ENCODE measurements around the gene TMEM92.
A peak's percentile ranks its signal among the peaks of the same experiment; 100 is the strongest.
"Not testable (repeated sequence)": the region's sequence is repeated elsewhere in the genome, so short reads cannot be mapped to it uniquely, and the experiment has no call there.

Gene TMEM92

DNA sequence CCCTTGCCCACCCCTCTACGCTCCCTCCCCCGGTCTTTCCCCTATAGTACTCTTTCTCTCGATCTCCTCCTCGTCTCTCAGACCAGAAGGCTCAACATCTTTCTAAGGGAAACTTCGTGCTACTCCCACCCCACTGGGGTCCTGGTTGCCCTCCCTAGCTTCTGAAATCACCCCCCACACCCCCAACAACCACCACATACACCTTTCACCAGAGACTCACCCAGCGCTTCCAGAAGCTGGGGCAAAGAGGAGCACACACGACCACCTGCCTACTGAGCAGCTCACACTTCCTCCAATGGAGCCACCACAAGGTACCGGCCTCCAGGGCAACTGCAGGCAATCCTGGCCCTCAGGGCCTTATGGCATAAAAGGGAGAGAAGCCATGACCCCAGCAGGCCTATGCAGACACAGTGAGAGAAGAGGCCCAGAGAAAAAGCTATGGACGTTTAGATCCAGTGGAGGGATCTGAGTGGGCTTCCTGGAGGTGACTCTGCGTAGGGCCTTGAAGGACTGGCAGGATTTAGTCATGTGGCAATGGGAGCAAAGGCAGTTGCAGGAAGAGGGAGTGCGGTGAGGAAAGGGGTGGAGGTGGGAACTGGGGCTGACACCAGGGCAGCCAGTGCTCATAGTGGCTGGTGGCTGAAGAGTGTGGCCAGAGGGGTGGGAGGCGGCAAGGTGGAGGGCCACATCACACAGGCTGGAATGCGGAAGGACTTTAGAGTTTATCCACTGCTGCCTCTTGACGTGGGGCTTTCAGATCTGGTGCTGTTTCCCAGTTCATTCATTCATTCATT lies 12.1 kb upstream of the TMEM92 start:
- no peak for ATAC-seq

DNA sequence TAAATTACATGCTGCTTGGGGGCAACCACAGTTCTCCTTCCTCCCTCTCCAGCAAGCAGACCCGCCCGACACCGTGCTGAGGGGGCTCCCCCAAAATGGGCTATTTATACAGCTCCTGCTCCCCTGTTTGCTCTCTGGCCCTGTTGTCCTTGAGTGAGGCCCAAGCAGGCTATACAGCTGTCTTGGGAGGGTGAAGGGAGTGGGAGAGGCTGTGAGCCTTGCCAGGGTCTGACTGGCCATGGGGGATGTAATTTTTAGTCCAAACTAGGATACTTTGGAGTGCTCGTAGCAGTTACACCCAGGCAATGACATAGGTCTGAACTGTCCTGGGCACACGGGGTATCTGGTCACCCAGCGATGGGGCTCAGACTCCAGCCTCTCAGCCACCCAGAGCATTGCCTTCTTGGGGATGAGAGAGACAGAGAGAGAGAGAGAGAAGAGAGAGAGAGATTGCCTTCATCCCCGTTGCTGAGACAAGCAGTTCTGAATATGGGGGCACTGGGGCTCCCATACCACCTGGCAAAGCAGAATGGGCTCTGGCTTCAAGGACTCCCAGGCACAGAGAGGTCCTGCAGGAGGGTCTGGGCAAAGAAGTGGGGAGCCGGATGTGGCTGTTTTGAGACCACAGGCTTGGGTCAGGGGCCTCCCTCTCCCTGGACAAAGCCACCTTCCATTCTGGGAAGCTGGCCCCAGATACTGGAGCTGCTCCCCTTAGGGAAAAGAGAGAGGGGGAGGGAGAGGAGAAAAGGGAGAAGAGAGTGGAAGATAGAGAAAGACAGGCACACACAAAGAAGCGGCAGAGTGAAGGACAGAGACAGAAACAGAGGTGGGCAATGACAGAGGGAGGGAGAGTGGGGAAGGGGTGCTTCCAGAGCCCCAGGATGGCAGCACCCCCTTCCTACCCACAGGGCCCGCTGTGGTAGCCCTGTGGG lies 10.7 kb upstream of the TMEM92 start:
- no peak for ATAC-seq

DNA sequence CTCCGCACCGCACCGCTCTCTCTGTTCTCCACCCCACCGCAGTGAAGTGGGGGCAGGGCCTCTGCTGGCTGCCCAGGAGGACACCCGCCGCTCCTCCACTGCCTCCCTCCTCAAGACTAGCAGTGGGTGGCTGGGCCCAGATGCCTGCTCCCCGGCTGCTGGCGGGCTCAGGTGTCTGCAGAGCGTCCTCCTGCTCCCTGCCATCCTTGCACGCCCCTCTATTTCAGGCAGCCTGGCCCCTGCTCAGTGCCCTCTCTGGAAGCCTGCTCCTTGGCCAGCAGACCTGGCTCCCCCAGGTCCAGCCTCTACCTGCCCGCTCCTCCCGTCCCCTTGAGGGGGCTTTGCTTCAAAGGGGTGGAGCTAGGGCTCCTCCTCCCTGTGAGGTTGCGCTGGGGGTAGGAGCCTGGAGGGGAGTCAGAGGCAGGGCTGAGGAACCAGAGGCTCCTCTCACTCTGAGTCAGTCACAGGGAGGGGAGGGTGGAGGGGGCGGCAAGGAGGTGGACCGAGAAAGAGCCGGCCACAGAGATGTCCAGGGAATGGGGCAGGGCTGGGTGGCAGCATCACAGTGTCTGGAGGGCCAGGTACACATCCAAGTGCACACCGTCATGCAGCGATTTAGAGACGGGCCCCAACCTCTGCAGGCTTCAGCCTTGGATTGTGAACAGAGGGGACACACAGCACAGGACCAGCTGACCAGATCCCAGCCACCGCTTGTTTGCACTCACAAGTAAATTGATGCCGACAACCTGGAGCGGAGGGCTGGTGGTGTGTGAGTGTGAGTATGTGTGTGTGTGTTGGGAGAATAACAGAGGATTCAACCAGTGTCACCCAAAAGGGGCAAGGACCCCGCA lies 9.8 kb upstream of the TMEM92 start:
- ATAC-seq, result no peak

DNA sequence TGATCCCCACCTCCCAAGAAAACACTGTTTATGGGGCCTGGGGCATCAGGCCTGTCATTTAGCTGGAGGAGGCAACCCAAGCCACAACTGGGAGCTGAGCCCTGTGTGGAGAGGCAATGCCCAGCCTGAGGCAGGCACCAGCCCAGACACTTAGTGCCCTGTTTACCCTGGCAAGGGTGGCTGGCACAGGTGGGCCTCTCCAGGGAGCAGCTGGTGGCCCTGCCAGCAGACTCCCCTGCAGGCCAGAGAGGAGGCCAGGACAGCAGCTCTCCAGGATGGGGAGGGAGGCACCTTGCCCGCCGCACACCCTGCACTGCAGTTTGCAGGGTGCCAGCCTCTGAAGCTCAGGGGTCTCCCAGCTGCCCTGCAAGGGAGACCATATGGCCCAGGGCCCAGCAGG lies 9.1 kb upstream of the TMEM92 start:
- no peak for ATAC-seq

DNA sequence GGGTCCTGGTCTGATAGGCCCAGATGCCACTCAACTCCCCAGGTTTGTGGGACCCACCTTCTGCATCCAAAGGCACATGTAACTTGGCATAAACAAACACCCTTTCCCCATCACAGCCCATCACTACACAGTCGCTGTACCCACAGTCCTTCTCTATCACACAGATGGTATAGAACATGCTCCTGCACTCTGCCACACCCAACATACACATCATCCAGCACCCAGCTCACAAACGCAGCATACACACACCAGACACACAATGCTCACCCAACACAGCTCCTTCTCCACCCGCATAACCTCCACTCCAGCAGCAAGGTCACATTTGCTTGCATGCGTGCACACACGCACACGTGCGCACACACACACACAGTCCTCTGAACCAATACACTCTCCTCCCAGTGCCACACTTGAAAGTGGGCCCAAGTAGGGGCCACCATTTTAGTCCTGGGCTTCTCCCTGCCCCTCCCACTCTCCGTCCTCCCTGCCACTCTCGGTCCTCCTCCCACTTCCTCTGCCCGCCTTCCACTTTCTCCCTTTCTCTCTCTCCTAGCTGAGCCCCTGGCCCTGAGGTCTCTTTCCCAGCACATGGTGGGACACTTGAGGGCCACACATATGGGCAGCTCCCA lies 8.5 kb upstream of the TMEM92 start:
- ATAC-seq, result no peak

DNA sequence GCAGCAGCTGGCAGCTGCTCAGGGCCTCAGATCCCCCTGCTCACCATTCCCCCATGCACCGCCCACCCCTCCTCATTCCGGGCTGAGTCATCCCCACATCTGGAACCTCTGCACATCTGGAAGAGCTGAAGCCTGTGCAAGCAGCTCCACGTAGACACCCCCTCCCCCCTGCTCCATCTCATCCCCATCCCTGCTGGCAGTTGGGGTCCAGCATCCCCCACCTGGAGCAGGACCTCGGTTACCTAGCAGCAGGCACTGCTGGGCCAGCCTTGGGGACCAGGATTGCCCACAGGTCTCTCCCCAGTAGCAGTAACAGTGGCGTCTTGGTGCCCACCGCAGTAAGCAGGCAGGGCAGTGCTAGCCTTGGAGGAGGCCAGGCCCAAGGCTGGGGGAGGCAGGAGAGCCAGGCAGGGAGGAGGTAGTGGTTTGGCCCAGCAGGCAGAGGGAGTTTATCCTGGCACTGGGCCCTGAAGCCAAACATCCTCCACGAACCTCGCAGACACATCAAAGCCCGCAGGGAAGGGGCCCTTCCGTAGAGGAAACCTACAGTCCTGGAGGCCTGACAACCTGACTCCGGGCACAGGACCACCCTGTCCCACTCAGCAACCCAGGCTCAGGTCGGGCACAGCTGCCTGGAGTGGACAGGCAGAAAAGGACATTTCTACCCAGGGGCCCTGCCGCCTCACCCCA lies 7.7 kb upstream of the TMEM92 start:
- ATAC-seq, result no peak

DNA sequence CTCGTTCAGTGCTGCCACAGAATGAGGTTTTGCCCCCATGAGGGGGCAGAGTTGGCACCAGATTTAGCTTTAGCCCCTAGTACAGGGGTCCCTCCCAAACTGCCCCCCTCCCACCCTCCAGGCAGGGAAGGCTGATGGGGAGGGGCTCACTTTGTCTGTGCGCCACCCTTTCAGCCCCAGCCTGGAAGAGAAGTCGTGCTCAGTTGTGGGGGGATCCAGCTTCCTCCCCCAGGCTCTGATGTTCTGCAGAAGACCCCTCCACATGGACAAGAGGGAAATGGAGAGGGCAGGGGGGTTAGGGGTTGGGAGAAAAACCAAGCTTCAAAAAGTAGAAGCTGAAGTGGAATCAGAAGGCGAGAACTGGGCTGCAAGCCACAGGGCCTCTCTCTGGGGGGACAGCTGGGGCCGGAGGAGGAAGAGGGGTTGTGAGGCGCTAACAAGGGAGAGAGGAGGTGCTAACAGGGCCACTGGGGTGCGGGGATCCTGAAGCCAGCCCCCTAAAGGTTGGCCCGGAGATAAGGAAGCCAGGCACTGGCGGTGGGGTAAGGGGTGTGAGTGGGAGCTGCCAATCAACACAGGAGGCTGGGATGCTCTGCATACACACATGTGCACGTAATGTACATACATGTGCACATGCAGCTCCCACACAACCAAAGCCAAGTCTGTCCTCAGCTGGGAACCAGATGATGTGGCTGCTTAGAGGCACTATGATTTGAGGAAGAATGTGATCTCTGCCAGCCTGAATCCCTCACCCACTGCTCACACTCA lies 7.0 kb upstream of the TMEM92 start:
- ATAC-seq, result no peak

DNA sequence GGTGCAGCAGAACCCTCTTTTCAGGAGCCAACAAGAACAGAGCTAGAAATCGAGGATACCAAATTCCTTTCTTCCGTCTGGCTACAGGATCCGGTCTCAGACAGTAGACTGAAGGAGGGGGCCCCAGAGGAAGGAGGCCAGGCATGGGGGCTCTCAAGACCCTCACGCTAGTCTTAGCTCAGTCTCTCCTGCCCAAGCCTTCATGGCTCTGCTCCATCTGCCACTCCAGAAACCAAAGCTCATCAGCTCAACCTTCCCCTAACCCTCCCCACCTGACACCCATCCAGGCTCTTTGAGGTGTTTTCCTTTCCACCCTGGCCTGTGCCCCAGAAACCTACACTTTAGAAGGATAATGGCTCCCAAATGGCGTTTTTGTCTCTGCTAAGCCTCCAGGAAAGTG lies 6.2 kb upstream of the TMEM92 start:
- no peak for ATAC-seq

DNA sequence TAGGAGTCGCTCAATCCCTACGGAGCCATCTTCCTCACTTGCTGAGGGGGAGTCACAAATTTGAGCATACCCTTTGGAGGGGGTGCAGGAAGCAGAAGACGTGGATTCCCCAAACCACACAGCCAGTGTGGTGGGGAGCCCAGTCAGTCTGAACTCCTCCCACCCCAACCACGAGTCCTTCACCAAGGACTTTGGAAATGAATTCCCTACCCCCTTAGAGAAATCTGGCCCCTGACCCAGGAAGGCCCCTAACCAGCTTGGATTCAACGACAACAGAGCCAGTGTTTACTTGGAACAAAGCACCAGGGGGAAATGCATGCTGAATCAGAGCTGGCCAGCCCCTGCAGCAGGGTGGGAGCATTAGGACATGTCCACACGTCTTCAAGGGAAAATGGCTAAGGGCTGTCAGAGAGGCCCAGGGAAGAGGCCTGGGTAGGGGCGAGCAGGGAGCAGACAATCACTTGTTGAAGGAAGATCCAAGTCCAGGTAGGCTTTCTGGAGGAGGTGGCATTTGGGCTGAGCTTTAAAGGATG lies 5.5 kb upstream of the TMEM92 start:
- no peak for ATAC-seq

DNA sequence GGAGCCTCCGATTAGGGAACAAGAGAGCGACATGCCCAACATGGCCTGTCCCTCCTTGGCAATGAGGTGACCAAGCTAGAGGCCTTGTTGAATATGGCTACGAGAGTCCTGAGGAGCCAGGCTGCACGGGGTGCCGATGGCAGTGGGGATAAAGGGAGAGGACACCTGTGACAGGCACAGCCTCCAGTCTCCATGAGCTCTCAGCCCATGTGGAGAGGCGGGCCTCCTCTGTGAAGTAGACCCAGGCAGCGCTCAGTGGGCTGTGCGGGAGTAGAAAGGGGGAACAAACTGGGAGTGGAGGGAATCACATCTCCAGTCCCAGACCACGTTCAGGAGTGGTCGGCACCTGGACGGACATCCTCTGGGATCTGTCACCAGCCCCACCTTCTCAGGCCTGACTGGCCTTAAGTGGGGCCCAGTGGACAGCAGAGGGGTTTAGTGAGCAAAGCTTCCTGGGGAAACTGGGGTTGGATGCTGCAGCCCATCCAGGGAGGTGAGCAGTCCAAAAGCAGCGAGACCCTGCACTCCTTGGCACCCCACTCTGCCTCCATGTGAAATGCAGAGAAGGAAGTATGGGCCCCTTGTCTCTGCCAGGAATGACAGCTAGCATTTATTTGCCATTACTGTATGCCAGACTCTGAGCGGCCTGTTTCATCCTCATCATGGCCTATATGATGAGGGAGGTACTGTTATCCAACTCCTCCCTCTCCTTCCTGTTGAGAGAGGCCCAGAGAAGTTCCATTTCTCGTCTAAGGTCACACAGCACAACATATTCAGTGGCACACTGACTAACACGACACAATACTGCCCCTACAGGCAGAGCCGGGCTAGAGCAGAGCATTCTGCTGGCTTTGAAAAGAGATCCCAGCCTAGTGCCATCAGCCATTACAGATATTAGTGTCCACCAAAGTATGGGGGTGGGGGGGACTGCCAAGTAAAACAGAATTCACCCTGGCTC lies 4.5 kb upstream of the TMEM92 start:
- peak; percentile 64 to 79 for ATAC-seq

DNA sequence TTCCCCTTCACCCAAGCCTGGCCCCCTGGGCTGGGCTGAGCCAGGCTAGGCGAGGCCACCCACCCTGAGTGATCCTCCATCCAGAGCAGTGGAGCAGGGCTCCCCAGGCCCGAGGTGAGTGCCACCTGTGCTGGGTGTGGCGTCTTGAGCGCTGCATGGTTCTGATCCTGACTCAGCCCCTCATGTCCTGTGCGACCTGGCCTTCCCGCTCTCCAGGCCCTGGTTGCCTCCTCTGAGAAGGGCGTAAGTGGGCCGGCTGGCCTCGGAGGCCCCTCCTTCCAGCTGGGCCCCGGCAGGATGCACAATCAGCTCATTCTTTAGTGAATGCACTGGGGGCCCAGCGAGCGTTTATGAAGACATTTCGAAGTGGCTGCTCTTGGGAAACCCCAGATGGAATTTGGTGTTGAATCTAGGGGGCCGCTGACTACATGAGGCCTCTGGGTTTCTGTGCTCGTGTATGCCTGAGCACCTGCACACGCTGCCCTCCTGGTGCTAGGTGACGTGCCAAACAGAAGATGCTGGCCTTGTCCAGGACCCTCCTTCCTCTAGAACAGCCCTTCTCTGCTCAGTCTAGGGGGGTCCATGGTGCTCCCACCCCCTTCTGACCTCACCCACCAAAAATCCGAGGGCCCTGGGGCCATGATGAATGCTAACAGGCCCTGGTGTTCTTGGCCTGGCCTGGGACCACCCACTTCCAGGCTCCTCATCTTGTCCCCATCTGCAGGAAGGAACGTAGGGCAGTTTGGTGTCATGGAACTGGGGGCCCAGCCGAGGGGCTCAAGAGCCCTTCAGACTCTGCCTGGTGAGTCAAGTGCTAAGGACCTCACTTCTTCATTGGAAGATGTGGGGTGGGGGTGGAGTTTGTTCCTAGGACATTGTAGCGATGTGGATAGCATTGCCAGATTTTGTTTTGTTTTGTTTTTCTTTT lies 3.6 kb upstream of the TMEM92 start:
- peak in 1 of 2 donors; percentile 15 for ATAC-seq

DNA sequence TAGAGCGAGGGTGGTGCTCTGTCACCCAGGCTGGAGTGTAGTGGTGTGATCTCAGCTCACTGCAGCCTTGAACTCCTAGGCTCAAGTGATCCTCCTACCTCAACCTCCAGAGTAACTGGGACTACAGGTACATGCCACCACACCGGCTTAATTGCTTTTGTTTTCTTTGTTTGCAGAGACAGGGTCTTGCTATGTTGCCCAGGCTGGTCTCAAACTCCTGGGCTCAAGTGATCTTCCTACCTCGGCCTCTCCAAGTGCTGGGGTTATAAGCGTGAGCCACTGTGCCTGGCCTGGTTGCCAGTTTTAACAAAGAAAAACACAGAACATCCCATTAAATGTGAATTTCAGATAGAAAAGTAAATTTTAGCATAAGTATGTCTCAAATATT lies 2.9 kb upstream of the TMEM92 start:
- ATAC-seq, result not testable (repeated sequence)

DNA sequence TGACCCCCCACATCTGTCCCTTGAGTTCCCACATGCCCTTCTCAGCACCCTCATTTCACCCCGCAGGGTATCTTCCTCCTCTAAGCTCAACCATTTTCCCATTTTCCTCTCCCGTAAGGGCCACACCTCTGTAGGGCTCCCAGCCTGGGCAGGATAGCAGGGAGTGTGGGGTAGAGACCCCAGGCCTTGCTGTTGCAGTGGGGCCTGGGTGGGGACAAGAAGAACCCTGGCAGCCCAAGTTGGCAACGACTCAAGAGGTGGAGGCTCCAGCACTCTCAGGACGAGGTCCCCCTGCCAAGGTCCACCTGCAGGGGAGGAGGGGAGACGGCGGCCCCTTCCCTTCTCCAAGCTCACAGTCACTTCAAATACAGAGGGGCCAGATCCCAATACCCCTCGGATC lies 2.0 kb upstream of the TMEM92 start:
- no peak for ATAC-seq

DNA sequence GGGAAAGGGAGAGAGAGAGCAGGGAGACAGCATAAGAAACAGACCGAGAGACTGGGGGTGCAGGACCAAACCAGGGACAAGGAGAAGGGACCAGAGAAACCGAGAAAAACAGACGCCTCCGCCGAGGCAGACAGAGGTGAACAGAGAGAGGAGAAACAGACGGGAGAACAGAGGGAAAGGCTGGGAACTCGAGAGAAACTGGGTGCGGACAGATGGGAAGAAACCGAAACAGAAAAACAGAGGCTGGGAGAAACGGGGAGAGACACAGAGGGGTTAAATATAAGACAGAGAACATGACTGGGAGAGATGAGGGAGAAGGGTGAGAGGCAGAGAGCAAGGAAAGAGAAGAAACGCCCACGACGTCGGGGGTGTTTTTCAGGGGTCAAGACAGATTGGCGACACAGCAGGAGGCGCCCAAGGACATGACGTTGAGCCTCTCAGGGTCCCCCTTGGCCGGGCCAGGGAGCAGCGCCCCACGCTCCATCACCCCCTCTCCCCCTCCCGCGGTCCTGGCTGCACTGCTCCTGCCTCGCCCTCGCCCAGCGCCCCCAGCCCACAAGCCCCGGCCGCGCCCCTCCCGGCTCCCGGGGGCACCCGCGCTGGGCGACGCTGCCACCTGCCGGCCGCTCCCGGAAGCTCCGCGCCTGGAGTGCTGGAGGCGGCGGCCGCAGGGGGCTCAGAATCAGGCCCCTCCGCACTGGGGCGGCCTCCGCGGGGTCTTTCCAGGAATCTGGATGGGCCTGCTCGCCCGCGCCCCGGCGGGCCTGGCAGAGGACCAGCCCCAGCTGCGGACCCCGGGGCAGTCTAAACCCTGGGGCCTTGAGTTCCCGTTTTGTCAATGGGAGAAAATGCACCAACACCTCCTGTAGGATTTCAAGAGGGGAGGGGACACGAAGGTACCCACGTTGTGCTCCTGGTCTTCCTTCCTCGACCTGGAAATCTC lies 1.3 kb upstream of the TMEM92 start:
- ATAC-seq, result peak in 1 of 2 donors; percentile 36

DNA sequence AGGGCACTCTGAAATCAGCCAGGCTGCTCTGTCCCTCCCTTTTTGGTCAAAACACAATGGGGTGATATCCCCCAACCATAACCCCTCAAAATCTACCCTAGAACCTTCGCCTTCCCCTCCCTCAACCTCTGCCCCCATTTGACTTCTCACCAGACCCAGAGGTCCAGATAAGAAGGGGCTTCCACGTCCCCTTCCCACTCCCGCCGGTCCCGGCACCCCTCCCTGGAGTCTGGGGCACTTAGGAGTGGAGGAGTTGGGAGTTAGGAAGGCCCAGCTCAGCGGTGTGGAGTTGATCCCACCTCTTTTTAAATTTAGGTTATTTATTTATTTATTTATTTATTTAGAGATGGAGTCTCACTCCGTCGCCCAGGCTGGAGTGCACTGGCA lies 619 bp upstream of the TMEM92 start:
- no peak for ATAC-seq

DNA sequence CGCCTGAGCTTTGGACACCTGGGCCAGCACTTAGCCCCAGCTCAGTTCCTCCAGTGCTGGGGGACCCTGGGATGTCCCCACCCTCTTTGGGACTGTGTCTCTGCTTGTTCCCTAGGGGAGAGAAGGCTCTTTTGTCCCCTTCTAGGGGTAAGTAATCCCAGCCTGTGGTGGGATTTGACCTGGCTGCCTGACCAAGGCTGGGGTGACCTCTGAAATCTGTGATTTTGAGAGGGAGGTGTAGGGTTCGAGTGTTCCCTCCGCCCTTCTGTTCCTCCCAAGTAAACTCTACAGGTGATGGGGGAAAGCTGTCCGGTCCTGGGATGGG lies 593 bp downstream of the TMEM92 start:
- no peak for ATAC-seq

DNA sequence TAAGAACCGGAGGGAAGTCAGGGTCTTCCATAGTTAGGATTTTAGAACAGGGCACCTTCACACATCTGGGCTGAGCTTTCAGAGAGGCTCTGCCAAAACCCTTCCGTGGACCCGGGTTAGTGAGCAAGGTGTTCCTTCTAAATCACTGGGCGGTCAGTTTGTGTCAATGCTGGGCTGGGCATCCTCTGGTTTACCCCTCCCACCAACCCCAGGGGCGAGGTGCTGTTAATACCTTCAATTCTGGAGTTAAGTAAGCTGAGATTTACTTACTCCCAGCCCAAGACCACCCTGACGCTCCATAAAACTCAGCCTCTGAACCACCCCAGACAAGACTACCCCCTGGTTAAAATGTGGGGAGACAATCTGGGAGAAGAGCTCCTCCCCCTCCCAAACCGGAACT lies 1.0 kb downstream of the TMEM92 start:
- ATAC-seq, result no peak

Data from activated CD4-positive, CD25-positive, alpha-beta regulatory T cell treated with anti-CD3 and anti-CD28 coated beads, Interleukin-2, amount 50 U/mL, for 24 hours (primary cell).